Duodenal mucosa (tissue), 2 donors: ENCODE measurements around the gene SORCS2.

Experiments used
- H3K27ac ChIP-seq: one replicate; pipeline ENCODE4 v1.7.0; 2013; ENCODE audit warnings: low read depth, low read length
- H3K27me3 ChIP-seq, 2 donors: one replicate each; pipeline ENCODE4 v1.7.0; 2013; ENCODE audit warnings: low read length in 2 of 2, control low read depth in 1 of 2; ENCODE audit not compliant: insufficient read depth in 2 of 2, control insufficient read depth in 1 of 2
- H3K36me3 ChIP-seq, 2 donors: one replicate each; pipeline ENCODE4 v1.7.0; 2013; ENCODE audit warnings: low read length in 2 of 2, control low read depth in 1 of 2; ENCODE audit not compliant: insufficient read depth in 2 of 2, control insufficient read depth in 1 of 2
- H3K4me1 ChIP-seq, 2 donors: one replicate each; pipeline ENCODE4 v1.7.0; 2013; ENCODE audit warnings: low read length in 2 of 2, control low read depth in 1 of 2; ENCODE audit not compliant: insufficient read depth in 2 of 2, control insufficient read depth in 1 of 2
- H3K4me3 ChIP-seq, 2 donors: one replicate each; pipeline ENCODE4 v1.7.0; 2013; ENCODE audit warnings: low read length in 2 of 2, low read depth in 1 of 2
- H3K9ac ChIP-seq, 2 donors: one replicate each; pipeline ENCODE4 v1.7.0; 2013; ENCODE audit warnings: low read length in 2 of 2, low read depth in 1 of 2
- H3K9me3 ChIP-seq, 2 donors: one replicate each; pipeline ENCODE4 v1.7.0; 2013; ENCODE audit warnings: low read length in 2 of 2, control low read depth in 1 of 2; ENCODE audit not compliant: control insufficient read depth in 1 of 2

SORCS2 gene

GRCh38 chr4:7466215-7466614 lies 273.9 kb downstream of the SORCS2 start:
- no peak overlapping the region for H3K9ac ChIP-seq
- H3K4me3 ChIP-seq: no peak overlapping the region
- H3K9me3 ChIP-seq: no peaks in the 10 kb centered on the region
- no peak overlapping the region for H3K27ac ChIP-seq
- no peaks in the 10 kb centered on the region for H3K27me3 ChIP-seq
- no peaks in the 10 kb centered on the region for H3K4me1 ChIP-seq
- H3K36me3 ChIP-seq: no peaks in the 10 kb centered on the region

GRCh38 chr4:7466904-7467303 lies 274.6 kb downstream of the SORCS2 start:
- H3K9ac ChIP-seq: no peak overlapping the region
- no peak overlapping the region for H3K27ac ChIP-seq

GRCh38 chr4:7467471-7467870 lies 275.1 kb downstream of the SORCS2 start:
- no peaks in the 10 kb centered on the region for H3K36me3 ChIP-seq
- no peaks in the 10 kb centered on the region for H3K27me3 ChIP-seq
- H3K4me3 ChIP-seq: no peak overlapping the region
- H3K27ac ChIP-seq: no peak overlapping the region
- H3K4me1 ChIP-seq: no peaks in the 10 kb centered on the region
- H3K9me3 ChIP-seq: no peaks in the 10 kb centered on the region
- H3K9ac ChIP-seq: no peak overlapping the region

More at GRCh38 chr4:7466904-7467303, 274.6 kb downstream of the SORCS2 start:
- H3K36me3 ChIP-seq: no peaks in the 10 kb centered on the region
- no peaks in the 10 kb centered on the region for H3K27me3 ChIP-seq
- H3K4me3 ChIP-seq: no peak overlapping the region
- H3K4me1 ChIP-seq: no peaks in the 10 kb centered on the region
- no peaks in the 10 kb centered on the region for H3K9me3 ChIP-seq

- no peak overlapping the region for H3K4me3 ChIP-seq
- H3K9me3 ChIP-seq: no peaks in the 10 kb centered on the region
- H3K27ac ChIP-seq: no peak overlapping the region
- H3K27me3 ChIP-seq: no peaks in the 10 kb centered on the region
- no peaks in the 10 kb centered on the region for H3K4me1 ChIP-seq
- H3K9ac ChIP-seq: no peak overlapping the region
- H3K36me3 ChIP-seq: no peaks in the 10 kb centered on the region
These were observed 276.7 kb downstream of the SORCS2 start for GRCh38 chr4:7469023-7469422.

- H3K4me1 ChIP-seq: no peaks in the 10 kb centered on the region
- no peak overlapping the region for H3K9ac ChIP-seq
- H3K27me3 ChIP-seq: no peaks in the 10 kb centered on the region
- no peak overlapping the region for H3K4me3 ChIP-seq
- no peak overlapping the region for H3K27ac ChIP-seq
- no peaks in the 10 kb centered on the region for H3K36me3 ChIP-seq
- H3K9me3 ChIP-seq: no peaks in the 10 kb centered on the region
These were observed 277.8 kb downstream of the SORCS2 start for GRCh38 chr4:7470111-7470510.

GRCh38 chr4:7470522-7471128 lies 278.3 kb downstream of the SORCS2 start:
- H3K9ac ChIP-seq: no peak overlapping the region
- H3K27ac ChIP-seq: no peak overlapping the region
- H3K9me3 ChIP-seq: no peaks in the 10 kb centered on the region
- no peaks in the 10 kb centered on the region for H3K4me1 ChIP-seq
- no peaks in the 10 kb centered on the region for H3K36me3 ChIP-seq
- no peaks in the 10 kb centered on the region for H3K27me3 ChIP-seq
- H3K4me3 ChIP-seq: no peak overlapping the region

GRCh38 chr4:7472442-7473013 lies 280.2 kb downstream of the SORCS2 start:
- Histone ChIP-seq H3K27ac (no peak overlapping the region), H3K4me1 (no peaks in the 10 kb centered on the region), H3K9ac (no peak overlapping the region), H3K9me3 (no peaks in the 10 kb centered on the region), H3K27me3 (no peaks in the 10 kb centered on the region), H3K4me3 (no peak overlapping the region), H3K36me3 (no peaks in the 10 kb centered on the region)

GRCh38 chr4:7473081-7473480 lies 280.7 kb downstream of the SORCS2 start:
- H3K27me3 ChIP-seq: no peaks in the 10 kb centered on the region
- no peaks in the 10 kb centered on the region for H3K9me3 ChIP-seq
- H3K4me1 ChIP-seq: no peaks in the 10 kb centered on the region
- H3K4me3 ChIP-seq: no peak overlapping the region
- no peak overlapping the region for H3K27ac ChIP-seq
- H3K36me3 ChIP-seq: no peaks in the 10 kb centered on the region
- no peak overlapping the region for H3K9ac ChIP-seq

- no peaks in the 10 kb centered on the region for H3K36me3 ChIP-seq
- no peak overlapping the region for H3K4me3 ChIP-seq
- H3K27ac ChIP-seq: no peak overlapping the region
- no peaks in the 10 kb centered on the region for H3K9me3 ChIP-seq
- H3K4me1 ChIP-seq: no peaks in the 10 kb centered on the region
- no peaks in the 10 kb centered on the region for H3K27me3 ChIP-seq
- H3K9ac ChIP-seq: no peak overlapping the region
These were observed 282.0 kb downstream of the SORCS2 start for GRCh38 chr4:7474320-7474719.

GRCh38 chr4:7475207-7475606 lies 282.9 kb downstream of the SORCS2 start:
- Histone ChIP-seq H3K4me3 (no peak overlapping the region), H3K27ac (no peak overlapping the region), H3K27me3 (no peaks in the 10 kb centered on the region)

More at GRCh38 chr4:7475207-7475606, 282.9 kb downstream of the SORCS2 start:
- Histone ChIP-seq H3K9ac (no peak overlapping the region), H3K4me1 (no peaks in the 10 kb centered on the region), H3K36me3 (no peaks in the 10 kb centered on the region), H3K9me3 (no peaks in the 10 kb centered on the region)
